Suppressor macrophage treated with lipopolysaccharide for 4 hours (primary cell): Measurements from ENCODE around the gene RGS7BP.

Experiments
- DNase-seq: peaks from one replicate; pipeline ENCODE4 v3.0.0-alpha.2; 2020

RGS7BP gene

DNA sequence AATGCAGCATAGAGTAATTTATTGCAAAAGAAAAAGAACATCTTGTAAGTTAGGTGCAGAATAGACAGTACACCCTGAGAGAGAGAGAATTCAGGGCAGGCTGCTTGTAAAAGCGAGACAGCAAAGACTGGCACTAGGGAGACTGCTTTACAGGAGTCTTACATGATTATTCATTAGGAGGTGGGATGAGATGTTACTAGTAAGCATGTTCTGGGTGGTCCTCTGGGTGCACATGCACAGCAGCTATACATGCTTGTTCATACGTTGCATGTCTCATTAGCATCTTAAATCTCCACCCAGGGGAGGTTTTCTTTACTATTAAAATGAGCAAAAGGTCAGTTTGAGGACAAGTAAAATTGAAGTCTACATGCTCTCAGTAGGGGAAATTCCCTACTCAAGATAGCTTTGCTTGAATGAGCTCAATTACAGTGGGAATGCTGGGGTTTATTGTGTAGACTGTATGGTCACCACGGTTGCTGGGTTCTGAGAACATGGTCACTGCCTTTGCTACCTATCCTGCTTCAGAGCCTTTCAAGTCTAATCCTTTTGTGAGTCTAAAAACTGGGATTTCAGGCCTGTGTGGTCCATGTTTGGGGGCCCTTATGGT is 60.6 kb downstream of the RGS7BP start:
- no peak for DNase-seq

DNA sequence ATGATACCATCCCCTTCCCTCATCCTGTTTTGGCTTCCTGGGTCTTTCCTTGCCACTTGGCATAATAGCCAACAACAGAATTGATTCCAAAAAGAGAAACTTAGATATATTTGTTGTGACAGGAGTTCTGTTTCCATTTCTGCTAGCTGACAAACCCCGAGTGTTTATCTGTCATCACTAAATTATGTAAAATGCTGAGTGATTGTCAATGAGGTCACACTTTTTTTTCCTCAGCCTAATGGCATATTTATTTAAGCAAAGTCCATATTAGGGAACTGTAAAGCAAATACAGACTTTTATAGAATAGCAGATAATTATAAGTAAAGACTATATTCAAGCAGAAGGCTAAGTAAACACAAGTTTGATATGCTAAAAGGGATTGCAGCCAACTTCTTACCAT is 64.0 kb downstream of the RGS7BP start:
- DNase-seq, result no peak

DNA sequence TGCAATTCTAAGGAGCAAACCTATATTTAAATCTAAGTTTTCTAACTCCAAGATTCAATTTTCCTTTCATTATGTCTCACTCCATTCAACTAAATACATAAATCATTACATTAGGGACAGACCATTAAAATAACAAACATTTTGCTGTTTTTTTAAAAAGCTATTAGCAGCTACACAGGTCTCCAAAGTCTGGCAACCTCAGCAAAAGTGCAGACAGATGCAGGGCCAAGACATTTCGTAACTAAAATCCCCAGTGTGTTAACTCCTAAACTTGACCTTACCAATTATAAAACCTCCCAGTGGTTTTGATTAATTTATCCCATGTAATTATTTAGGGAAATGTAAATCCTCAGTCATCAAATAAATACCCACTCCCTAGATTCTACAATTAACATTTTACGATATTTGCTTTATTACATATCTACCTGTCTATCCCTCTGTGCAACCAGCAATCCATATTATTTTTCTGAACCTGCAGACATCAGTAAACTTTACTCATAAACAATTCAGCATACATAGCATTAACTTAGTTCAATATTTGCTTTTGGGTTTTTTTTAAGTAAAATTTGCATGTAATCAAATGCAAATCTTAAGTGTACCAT is 64.7 kb downstream of the RGS7BP start:
- no peak for DNase-seq

DNA sequence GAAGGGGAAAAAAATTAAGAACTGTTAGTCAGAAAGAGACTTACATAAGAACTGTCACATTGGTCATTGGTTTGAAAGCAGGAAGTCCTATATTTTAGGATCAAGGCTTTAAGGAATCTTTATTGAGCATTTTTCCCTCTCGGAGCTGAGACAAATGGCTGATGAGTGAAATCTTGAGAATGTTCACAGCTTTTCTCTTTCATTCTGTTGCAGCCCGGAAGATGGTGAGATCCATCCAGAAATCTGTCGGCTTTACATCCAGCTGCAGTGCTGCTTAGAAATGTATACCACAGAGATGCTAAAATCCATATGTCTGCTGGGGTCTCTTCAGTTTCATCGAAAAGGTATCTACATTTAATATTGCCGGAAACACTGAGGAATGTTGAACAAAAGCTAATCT is 69.7 kb downstream of the RGS7BP start:
- DNase-seq, result no peak

DNA sequence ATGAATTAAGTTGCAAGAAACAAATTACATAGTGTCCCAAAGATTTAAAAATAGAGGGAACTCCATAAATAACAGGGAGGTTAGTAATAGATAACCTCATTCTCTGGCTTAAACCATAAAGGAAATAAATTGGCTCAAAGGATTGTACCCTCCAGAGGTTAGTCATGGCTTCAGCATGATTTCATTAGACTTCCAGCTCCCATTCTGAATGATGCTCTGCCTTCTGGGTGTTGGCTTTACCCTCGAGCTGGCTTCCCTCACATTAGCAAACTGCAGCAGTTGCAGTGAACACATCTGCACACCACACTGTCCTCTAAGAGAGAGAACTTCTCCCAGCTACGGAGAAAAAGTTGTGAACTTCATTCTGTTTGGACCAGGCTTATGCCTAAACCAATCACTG is 70.4 kb downstream of the RGS7BP start:
- no peak for DNase-seq

- DNase-seq, result no peak
Measured at GRCh38 chr5:64585646-64586045, 79.8 kb downstream of the RGS7BP start.

GRCh38 chr5:64587370-64587769 is 81.6 kb downstream of the RGS7BP start:
- no peak for DNase-seq

DNA sequence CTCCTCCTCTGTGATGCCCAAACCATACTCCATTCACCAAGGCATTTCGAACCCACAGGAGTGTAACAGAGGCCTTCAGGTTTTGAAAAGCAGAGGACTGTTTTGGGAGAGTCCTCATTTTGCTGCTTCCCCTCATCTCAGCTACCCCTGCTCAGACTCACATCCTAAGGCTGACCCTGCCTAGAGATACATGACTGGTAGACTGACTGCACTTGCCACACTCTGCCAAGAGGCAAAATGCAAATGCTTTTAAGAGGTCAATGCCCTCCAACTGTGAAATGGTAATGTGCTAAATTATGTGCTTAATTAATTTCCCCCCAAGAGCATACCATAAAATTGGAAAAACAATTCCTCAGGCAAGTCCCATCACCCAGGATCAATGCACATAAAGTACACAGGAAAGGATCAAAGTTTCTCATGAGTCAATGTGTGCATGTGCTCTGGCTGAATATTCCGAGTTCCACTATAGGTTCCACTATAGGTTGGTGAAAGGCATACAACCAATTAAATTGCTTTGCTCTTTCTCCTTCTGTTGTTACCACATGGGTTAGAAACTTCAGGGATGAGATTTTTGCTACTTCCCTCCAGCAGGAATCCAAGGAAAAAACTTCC is 87.0 kb downstream of the RGS7BP start:
- no peak for DNase-seq

DNA sequence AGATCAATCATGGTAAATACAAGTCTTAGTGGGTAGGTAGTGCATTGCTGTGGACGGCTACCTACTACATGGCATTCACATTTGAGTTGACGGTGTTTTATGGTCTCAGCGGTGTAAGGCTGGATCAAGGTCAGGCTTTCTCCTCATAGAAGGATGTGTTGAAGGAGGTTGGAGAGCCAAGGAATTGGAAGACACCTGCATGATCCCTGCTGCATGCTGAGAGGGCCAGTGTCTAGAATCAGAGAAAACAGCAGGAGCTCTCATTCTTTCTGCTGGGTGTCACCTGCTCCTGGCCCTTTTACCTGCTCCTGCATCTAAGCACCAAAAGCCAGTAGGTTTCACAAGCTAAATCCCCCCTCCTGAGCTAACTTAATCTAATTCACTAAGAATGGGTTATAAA is 88.2 kb downstream of the RGS7BP start:
- no peak for DNase-seq

- no peak for DNase-seq
Measured at GRCh38 chr5:64594601-64595000, 88.8 kb downstream of the RGS7BP start.

DNA sequence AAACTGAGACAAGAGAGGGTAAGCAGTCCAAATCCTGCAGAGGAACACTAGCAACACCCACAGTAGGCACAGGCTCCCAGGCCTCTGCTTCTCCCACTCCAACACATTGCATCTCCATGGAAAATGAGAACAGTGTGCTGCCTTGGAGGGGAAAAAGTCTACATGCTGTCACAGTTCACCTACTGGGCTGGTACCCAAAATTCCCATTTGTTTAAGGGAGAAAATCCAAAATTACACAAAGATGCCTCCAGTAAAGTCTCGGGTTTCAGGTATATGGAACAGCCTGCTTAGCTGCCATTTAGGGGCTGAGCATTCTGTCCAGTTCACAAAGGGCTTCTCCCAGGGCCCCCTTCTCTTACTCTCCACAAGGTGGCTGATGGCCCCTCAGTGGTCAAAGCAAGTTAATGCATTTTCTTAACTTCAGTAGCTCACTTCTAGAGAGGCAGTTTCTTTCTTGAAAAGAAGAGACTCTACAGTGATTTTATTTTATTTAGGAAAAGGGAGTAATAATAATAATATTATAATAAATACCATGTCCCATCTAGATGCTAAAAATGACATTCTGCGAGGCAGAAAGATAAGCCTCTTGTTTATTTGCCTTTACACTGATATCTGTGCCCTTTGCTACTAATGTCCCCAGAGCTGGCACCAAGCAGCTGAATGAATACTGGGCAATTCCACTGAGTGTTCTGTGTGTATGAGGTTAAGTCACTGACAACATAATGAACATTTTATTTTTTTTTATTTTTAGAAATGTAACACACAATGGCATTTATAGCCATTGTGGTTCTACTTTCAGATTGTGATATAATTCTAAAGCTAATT is 89.4 kb downstream of the RGS7BP start:
- no peak for DNase-seq

DNA sequence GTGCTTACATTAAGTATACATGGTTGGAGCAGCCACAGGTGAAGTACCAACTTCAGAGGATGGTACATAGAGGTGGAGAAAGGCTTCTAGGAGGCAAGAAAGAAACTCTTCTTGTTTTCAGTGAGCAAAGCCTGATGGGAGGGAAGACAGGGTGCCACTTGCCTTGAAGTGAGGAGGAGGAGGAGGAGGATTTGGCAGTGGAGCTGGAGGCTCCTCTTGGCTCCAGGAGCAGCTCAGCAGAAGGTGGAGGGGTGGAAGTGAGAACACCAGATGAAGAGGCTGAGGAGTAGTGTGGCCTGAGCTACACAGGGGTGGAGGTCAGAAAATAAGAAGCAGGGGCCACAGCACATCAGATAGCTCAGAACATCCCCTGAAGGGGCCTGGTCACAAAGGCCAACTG is 93.4 kb downstream of the RGS7BP start:
- no peak for DNase-seq

DNA sequence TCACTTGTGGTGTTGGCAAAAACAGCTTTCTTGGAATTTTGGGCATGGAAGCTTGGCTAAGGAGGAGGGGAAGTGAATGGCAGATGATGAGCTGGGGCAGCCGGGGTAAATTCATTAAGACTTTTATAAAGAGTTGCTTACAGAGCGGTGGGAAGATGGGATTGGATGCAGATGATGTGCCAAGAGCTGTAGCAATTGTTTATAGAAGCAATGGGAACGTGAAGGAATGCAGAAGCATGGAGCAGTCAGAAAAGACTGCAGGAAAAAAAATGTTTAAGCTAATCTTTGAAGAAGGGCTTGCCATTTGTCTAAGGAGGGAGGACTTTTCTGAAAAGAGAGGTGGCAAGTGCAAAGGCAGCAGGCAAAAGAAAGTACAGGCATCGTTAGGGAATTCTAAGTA is 97.9 kb downstream of the RGS7BP start:
- no peak for DNase-seq

DNA sequence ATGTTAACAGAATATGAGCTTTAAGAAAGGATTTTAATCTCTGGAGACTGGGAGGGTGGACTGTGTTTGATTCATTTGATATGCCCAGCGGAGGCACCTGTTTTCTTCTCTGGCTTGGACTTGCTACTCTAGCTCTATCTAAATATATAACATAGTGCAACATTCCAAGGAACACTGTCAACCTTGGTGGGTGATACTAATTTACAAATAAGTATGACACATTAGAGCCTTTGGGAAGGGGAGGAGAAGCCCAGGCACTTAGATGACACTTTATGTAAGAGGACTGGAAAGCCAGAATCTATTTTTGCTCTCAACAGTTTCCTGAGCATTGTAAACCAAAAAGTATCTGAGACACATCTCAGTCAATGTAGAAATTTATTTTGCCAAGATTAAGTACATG is 101.1 kb downstream of the RGS7BP start:
- DNase-seq, result no peak

DNA sequence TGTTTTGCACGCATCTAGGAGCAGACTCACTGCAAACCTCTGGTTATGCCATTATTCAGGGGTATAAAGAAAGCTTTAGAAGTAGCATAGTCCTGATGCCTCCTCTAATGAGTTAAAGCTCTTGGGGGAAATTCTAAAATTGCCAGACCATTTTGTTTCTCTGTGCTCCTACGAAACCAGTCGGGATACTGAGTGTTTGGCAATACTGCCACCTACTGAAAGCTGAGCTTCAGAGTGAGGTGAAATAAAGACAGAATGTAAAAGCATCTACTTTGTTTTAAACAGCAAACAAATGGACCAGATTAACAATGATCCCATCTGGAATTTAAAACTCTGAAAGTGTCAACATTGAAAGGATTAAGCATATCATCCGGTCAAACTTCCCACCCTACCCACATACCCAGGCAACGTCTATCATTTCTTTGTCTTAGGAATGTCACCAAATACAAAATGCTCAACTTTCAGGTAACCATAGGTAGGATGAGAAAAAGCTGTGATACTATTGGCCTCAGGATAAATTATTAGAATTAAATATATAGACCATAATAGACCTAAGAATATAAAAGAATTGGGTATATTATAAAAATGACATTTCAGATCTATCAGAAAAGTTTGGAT is 106.6 kb downstream of the RGS7BP start:
- DNase-seq, result peak; percentile 34

DNA sequence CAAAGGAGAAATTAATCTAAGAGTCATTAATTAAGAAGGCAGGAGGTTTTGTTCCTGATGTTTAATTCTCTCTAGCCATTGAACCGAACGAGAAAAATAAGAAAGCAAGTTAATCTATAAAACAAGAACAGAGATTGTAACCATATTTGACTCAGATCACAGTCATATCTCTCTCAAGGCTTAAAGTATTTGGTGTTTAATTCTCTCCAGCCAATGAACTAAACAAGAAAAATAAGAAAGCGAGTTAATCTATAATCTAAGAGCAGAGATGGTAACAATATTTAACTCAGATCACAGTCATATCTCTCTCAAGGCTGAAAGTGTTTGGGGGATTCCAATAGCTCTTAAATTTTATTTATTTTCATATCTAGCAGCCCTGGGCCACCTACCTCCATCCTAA is 110.1 kb downstream of the RGS7BP start:
- DNase-seq, result no peak

DNA sequence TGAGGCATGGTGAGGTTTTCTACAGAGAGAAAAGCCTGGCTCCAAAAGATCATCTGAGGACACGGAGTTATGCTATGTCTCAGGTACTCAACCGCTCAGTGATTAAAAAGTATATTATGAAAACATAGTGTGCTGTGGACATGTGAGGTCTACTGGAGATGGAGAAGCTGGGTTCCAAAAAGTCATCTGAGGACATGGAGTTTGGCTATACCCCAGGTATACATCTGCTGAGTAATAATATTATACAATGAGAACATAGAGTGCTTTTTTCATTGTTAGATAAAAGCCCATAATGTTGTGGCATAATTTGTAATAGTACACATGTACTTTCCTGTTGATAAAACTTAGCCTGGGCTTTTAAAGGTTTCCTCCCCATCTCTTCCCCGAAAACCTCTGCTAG is 113.8 kb downstream of the RGS7BP start:
- DNase-seq, result no peak

GRCh38 chr5:64622991-64623390 is 117.2 kb downstream of the RGS7BP start:
- DNase-seq, result no peak

DNA sequence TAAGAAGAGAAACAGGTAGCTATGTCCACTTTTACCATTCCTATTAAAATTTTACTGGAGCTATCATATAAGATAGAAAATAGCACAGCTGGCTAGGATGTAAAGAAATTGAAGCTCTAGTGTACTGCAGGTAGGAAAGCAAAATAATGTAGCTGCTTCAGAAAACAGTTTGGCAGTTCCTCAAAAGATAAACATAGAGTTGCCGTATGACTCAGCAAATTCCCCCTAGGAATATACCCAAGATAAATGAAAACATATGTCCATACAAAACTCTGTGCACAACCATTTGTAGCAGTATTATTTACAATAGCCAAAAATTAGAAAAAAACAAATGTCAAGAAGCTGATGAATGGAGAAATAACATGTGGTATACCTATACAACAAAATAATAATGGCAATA is 119.9 kb downstream of the RGS7BP start:
- DNase-seq, result peak; percentile 10

DNA sequence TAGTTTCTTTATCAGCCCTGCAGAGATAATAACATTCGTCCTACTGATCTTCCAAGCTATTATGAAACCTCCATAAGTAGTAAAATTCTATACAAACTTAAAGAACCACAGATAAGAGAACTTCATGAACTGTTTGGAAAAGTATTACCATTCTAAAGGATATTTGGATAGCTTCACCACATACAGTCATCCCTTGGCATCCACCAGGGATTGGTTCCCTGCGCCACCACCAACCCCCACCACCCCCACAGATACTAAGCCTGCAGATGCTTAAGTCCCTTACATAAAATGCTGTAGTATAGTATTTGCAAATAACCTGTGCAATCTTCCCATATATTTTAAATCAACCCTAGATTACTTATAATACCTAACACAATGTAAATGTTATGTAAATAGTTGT is 123.1 kb downstream of the RGS7BP start:
- DNase-seq, result no peak

DNA sequence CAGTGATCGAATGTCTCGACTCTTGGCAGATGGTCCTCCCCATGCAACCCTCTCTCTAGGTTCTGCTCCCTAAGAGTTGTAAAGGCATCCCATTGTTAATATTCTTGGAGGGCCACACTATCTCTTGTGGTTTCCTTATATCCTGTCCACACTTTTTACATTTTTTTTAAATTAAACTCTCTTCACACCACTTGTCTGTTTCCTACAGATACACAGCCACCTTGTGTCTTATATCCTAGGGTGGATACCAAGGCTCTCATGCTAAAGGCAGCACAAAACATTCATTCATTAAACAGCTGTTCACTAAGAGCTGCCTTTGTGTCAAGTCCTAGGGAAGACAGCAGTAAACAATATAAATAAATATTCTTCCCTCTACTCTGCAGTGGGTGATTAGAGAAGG is 124.0 kb downstream of the RGS7BP start:
- DNase-seq, result no peak

DNA sequence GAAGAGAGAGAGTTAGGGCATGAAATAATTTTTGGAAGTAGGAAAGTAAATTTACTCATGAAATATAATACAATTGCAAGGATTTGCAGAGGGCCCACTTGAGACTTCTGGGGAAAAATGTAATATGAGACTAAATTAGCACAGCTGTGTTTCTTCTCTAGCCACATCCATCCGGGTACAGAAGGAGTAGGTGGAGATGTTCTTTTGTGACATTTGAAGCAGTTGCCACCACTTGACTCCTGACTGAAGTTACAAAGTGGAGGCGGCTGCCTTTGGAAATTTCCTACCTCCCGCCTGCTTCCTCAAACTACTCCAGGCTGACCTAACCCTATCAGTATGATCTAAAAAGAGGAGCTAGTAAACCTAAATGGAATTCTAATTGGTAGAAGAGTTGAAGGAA is 126.4 kb downstream of the RGS7BP start:
- peak; percentile 6 for DNase-seq

DNA sequence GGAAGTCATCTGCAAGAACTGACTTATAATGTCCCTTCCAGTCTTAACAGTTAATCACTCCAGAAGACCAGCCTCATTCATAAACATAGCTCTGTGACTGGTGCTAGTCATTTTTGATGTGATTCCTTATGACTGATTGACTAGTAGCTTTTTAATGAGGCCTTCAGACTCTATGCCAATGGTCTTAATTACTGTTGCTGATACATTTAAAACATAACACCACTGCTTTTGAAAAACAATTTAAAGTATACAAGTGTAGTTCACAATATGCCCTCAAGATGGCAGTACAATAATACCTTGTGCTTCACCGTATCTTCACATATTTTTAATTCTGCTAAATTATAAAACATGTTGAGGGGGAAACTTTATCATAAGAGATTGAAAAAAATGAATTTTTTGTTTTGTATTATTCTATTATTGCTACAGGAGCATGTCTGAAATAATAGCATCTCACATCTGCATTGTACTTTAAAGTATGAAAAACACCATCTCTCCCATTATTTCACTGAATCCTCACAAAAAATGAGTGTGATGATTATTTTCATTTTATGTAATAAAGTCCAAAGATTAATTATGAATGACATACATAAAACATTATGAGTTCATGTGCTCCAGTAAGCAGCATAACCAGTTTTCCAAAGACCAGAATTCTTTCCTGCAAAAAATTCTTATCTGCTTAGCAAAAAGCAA is 129.3 kb downstream of the RGS7BP start:
- peak; percentile 56 for DNase-seq
